Measurements from ENCODE around the gene EXD2. TPM values are rescaled to one million over a fixed set of nuclear protein-coding genes. Genes with fewer than 3 reads are reported as not detected.
A peak's percentile ranks its signal among the peaks of the same experiment; 100 is the strongest.

The EXD2 gene
- total and polyA plus RNA-seq, 2 of the 13 experiments (the other 11 are each of a cell fraction or from before 2014, with no cell fraction given) = 9.5 to 15.1 TPM

DNA sequence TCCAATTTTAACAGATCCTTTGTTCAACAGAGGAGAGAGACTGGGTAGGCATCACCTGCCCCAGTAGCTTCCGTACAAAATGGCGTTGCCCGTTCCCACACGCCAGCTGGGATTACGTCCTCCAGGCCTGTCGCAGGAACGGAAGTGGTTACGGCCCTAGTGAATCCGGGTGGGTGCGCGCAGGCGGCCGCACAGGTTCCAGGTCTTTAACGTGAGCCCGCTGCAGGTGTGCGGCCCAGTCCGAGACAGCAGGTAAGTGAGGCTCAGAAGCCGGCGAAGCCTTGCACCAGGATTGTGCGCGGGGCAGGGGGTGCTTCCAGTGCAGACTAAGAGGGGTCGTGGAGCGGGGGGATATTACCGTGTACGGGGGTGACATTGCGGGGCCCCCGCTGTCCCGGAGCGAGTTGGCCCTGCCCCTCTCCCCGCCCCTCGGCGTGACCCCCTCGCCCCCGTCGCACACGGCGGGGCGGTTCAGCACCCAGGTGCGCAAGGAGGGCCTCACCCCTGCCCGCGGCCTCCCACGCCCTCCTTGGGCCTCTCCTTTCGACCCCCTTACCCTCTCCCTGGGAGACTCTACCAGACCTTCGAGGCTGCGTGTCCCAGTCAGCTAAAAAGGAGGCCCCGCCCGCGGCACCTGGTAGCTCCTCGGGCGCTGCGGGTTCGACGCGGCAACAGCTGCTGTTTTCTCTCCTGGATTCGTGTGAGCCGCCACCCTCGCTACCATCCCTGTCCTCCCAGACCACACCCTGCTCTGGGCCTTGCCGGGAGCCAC is at the start of gene EXD2 (continued):
- TF ChIP-seq THAP11 (CRISPR knock-in tag; IDR thresholded peaks at IDR 0.05) (peak; percentile 92), ZNF781 (CRISPR knock-in tag; IDR thresholded peaks at IDR 0.05; ENCODE audit: borderline replicate concordance, not compliant biosample characterization) (peak; percentile 11), ZNF335 (CRISPR knock-in tag; IDR thresholded peaks at IDR 0.05) (peak; percentile 76; the same call in 1 of the 2 replicates), ELF4 (CRISPR knock-in tag; IDR thresholded peaks at IDR 0.05; ENCODE audit: borderline replicate concordance) (no peak), ZNF572 (CRISPR knock-in tag; IDR thresholded peaks at IDR 0.05) (0 out of 2 replicates have a peak, but pooled peaks have one; percentile 37), ZNF570 (CRISPR knock-in tag; IDR thresholded peaks at IDR 0.05; ENCODE audit: borderline replicate concordance) (no peak), XBP1 (CRISPR knock-in tag; IDR thresholded peaks at IDR 0.05) (no peak), KMT2A (CRISPR knock-in tag; IDR thresholded peaks at IDR 0.05) (peak; percentile 82), CCAR2 (optimal IDR thresholded peaks at IDR 0.05; ENCODE audit: low read depth, low read length) (no peak), U2AF1 (optimal IDR thresholded peaks at IDR 0.05; ENCODE audit: low read depth, low read length) (peak; percentile 90), NFYB (CRISPR knock-in tag; IDR thresholded peaks at IDR 0.05) (peak; percentile 36; the same call in 1 of the 2 replicates)
- TF ChIP-seq, protein P1, sequence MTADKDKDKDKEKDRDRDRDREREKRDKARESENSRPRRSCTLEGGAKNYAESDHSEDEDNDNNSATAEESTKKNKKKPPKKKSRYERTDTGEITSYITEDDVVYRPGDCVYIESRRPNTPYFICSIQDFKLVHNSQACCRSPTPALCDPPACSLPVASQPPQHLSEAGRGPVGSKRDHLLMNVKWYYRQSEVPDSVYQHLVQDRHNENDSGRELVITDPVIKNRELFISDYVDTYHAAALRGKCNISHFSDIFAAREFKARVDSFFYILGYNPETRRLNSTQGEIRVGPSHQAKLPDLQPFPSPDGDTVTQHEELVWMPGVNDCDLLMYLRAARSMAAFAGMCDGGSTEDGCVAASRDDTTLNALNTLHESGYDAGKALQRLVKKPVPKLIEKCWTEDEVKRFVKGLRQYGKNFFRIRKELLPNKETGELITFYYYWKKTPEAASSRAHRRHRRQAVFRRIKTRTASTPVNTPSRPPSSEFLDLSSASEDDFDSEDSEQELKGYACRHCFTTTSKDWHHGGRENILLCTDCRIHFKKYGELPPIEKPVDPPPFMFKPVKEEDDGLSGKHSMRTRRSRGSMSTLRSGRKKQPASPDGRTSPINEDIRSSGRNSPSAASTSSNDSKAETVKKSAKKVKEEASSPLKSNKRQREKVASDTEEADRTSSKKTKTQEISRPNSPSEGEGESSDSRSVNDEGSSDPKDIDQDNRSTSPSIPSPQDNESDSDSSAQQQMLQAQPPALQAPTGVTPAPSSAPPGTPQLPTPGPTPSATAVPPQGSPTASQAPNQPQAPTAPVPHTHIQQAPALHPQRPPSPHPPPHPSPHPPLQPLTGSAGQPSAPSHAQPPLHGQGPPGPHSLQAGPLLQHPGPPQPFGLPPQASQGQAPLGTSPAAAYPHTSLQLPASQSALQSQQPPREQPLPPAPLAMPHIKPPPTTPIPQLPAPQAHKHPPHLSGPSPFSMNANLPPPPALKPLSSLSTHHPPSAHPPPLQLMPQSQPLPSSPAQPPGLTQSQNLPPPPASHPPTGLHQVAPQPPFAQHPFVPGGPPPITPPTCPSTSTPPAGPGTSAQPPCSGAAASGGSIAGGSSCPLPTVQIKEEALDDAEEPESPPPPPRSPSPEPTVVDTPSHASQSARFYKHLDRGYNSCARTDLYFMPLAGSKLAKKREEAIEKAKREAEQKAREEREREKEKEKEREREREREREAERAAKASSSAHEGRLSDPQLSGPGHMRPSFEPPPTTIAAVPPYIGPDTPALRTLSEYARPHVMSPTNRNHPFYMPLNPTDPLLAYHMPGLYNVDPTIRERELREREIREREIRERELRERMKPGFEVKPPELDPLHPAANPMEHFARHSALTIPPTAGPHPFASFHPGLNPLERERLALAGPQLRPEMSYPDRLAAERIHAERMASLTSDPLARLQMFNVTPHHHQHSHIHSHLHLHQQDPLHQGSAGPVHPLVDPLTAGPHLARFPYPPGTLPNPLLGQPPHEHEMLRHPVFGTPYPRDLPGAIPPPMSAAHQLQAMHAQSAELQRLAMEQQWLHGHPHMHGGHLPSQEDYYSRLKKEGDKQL (CRISPR knock-in tag; IDR thresholded peaks at IDR 0.05; ENCODE audit: low read depth) = no peak
- TF ChIP-seq, protein P2, sequence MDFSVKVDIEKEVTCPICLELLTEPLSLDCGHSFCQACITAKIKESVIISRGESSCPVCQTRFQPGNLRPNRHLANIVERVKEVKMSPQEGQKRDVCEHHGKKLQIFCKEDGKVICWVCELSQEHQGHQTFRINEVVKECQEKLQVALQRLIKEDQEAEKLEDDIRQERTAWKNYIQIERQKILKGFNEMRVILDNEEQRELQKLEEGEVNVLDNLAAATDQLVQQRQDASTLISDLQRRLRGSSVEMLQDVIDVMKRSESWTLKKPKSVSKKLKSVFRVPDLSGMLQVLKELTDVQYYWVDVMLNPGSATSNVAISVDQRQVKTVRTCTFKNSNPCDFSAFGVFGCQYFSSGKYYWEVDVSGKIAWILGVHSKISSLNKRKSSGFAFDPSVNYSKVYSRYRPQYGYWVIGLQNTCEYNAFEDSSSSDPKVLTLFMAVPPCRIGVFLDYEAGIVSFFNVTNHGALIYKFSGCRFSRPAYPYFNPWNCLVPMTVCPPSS (IDR thresholded peaks at IDR 0.05) = no peak
- TF ChIP-seq, protein P3, sequence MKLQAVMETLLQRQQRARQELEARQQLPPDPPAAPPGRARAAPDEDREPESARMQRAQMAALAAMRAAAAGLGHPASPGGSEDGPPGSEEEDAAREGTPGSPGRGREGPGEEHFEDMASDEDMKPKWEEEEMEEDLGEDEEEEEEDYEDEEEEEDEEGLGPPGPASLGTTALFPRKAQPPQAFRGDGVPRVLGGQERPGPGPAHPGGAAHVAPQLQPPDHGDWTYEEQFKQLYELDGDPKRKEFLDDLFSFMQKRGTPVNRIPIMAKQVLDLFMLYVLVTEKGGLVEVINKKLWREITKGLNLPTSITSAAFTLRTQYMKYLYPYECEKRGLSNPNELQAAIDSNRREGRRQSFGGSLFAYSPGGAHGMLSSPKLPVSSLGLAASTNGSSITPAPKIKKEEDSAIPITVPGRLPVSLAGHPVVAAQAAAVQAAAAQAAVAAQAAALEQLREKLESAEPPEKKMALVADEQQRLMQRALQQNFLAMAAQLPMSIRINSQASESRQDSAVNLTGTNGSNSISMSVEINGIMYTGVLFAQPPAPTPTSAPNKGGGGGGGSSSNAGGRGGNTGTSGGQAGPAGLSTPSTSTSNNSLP (IDR thresholded peaks at IDR 0.05; ENCODE audit: low read depth, low read length) = no peak
- TF ChIP-seq, protein P4, sequence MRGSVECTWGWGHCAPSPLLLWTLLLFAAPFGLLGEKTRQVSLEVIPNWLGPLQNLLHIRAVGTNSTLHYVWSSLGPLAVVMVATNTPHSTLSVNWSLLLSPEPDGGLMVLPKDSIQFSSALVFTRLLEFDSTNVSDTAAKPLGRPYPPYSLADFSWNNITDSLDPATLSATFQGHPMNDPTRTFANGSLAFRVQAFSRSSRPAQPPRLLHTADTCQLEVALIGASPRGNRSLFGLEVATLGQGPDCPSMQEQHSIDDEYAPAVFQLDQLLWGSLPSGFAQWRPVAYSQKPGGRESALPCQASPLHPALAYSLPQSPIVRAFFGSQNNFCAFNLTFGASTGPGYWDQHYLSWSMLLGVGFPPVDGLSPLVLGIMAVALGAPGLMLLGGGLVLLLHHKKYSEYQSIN (CRISPR knock-in tag; IDR thresholded peaks at IDR 0.05; ENCODE audit: borderline replicate concordance) = no peak
- TF ChIP-seq, protein P5, sequence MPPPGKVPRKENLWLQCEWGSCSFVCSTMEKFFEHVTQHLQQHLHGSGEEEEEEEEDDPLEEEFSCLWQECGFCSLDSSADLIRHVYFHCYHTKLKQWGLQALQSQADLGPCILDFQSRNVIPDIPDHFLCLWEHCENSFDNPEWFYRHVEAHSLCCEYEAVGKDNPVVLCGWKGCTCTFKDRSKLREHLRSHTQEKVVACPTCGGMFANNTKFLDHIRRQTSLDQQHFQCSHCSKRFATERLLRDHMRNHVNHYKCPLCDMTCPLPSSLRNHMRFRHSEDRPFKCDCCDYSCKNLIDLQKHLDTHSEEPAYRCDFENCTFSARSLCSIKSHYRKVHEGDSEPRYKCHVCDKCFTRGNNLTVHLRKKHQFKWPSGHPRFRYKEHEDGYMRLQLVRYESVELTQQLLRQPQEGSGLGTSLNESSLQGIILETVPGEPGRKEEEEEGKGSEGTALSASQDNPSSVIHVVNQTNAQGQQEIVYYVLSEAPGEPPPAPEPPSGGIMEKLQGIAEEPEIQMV (CRISPR knock-in tag; IDR thresholded peaks at IDR 0.05; ENCODE audit: low read depth) = peak; percentile 91
- TF ChIP-seq, protein P6, sequence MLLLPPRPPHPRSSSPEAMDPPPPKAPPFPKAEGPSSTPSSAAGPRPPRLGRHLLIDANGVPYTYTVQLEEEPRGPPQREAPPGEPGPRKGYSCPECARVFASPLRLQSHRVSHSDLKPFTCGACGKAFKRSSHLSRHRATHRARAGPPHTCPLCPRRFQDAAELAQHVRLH (CRISPR knock-in tag; IDR thresholded peaks at IDR 0.05; ENCODE audit: borderline replicate concordance, low read depth) = peak; percentile 33; the same call in 1 of the 2 replicates

Measured in HepG2 (cell line).